ENCODE measurements around the gene LAG3.

- TF ChIP-seq CTCF (IDR thresholded peaks at IDR 0.05): no peak
- TF ChIP-seq ZFX (IDR thresholded peaks at IDR 0.05; ENCODE audit: borderline replicate concordance): no peak
These were observed 46.3 kb downstream of the LAG3 start for GRCh38 chr12:6818645-6819044.
